Ecto neural progenitor cell (in vitro differentiated cells): Measurements from ENCODE around the gene MFN1.

ENCODE experiments used
- DNase-seq: peaks from one replicate; pipeline ENCODE4 v3.0.0-alpha.2; 2018; ENCODE audit warnings: low spot score

MFN1 gene

GRCh38 chr3:179348325-179349013 lies 960 bp downstream of the MFN1 start:
- DNase-seq: no peak

GRCh38 chr3:179355996-179356395 lies 8.5 kb downstream of the MFN1 start:
- DNase-seq: no peak

GRCh38 chr3:179363332-179363731 lies 15.8 kb downstream of the MFN1 start:
- DNase-seq: no peak

GRCh38 chr3:179369621-179370020 lies 22.1 kb downstream of the MFN1 start:
- DNase-seq: no peak

GRCh38 chr3:179373938-179374337 lies 26.4 kb downstream of the MFN1 start:
- DNase-seq: no peak

- DNase-seq: no peak
Measured at GRCh38 chr3:179375091-179375999, 27.8 kb downstream of the MFN1 start.

GRCh38 chr3:179376474-179376873 lies 29.0 kb downstream of the MFN1 start:
- DNase-seq: no peak

- no peak for DNase-seq
Measured at GRCh38 chr3:179391906-179392305, 44.4 kb downstream of the MFN1 start.

- DNase-seq: no peak
Measured at GRCh38 chr3:179398574-179399231, 51.2 kb downstream of the MFN1 start.

GRCh38 chr3:179401561-179401960 lies 54.1 kb downstream of the MFN1 start:
- no peak for DNase-seq

- no peak for DNase-seq
Measured at GRCh38 chr3:179402963-179403362, 55.5 kb downstream of the MFN1 start.

GRCh38 chr3:179404307-179404706 lies 56.8 kb downstream of the MFN1 start:
- DNase-seq: no peak

- no peak for DNase-seq
Measured at GRCh38 chr3:179410331-179410730, 62.8 kb downstream of the MFN1 start.

GRCh38 chr3:179410999-179411398 lies 63.5 kb downstream of the MFN1 start:
- DNase-seq: no peak

GRCh38 chr3:179414804-179415203 lies 67.3 kb downstream of the MFN1 start:
- DNase-seq: no peak

GRCh38 chr3:179415377-179415776 lies 67.9 kb downstream of the MFN1 start:
- DNase-seq: no peak

- no peak for DNase-seq
Measured at GRCh38 chr3:179416681-179417080, 69.2 kb downstream of the MFN1 start.

- no peak for DNase-seq
Measured at GRCh38 chr3:179418610-179419009, 71.1 kb downstream of the MFN1 start.

- no peak for DNase-seq
Measured at GRCh38 chr3:179421500-179421899, 74.0 kb downstream of the MFN1 start.

GRCh38 chr3:179425075-179425474 lies 77.6 kb downstream of the MFN1 start:
- DNase-seq: no peak

- no peak for DNase-seq
Measured at GRCh38 chr3:179428876-179429548, 81.5 kb downstream of the MFN1 start.

- DNase-seq: no peak
Measured at GRCh38 chr3:179430277-179430870, 82.9 kb downstream of the MFN1 start.
